Measurements from ENCODE around the gene PPP4R2.

Gene PPP4R2

GRCh38 chr3:72968266-72968664 is 28.3 kb upstream of the PPP4R2 start:
- H3K4me3 ChIP-seq (ENCODE audit: low read depth, low read length) = no peak overlapping the region
- TF ChIP-seq, protein P1, sequence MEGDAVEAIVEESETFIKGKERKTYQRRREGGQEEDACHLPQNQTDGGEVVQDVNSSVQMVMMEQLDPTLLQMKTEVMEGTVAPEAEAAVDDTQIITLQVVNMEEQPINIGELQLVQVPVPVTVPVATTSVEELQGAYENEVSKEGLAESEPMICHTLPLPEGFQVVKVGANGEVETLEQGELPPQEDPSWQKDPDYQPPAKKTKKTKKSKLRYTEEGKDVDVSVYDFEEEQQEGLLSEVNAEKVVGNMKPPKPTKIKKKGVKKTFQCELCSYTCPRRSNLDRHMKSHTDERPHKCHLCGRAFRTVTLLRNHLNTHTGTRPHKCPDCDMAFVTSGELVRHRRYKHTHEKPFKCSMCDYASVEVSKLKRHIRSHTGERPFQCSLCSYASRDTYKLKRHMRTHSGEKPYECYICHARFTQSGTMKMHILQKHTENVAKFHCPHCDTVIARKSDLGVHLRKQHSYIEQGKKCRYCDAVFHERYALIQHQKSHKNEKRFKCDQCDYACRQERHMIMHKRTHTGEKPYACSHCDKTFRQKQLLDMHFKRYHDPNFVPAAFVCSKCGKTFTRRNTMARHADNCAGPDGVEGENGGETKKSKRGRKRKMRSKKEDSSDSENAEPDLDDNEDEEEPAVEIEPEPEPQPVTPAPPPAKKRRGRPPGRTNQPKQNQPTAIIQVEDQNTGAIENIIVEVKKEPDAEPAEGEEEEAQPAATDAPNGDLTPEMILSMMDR (IDR thresholded peaks at IDR 0.05; ENCODE audit: low read depth, low read length) = no peak

DNA sequence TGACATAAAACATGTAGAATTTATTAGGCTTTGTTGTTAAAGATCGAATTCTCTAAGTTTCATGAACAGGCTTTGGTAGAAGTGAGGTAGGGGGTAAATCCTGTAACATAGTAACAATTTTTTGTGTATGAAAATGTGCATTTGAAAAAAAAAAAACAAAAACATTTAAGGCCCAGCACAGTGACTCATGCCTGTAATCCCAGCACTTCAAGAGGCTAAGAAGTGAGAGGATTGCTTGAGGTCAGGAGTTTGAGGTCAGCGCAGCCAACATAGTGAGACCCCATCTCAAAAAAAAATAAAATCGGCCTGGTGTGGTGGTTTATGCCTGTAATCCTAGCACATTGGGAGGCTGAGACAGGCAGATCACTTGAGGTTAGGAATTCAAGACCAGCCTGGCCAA is 26.8 kb upstream of the PPP4R2 start:
- H3K4me3 ChIP-seq (ENCODE audit: low read depth, low read length) = no peak overlapping the region
- TF ChIP-seq, protein P1 (IDR thresholded peaks at IDR 0.05; ENCODE audit: low read depth, low read length) = no peak

DNA sequence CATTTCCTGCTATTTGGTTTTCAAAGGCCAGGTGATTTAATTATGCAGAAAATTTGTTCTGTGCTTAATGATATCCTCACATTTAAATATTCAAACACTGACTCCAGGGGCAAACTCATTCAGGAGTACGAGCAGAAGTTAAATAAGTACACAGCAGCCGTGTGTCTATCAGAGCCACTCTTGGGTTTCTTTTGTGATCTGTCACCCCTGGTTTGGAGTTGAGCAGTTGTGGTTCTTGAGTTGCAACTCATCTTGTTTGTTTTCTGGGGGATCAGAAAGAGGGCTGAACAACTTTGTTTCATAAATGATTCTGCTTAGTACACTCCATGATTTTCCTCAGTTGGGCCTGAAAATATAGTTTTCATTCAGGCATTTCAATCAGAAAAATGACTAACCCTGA is 25.7 kb upstream of the PPP4R2 start:
- TF ChIP-seq, protein P1 (IDR thresholded peaks at IDR 0.05; ENCODE audit: low read depth, low read length) = no peak
- H3K4me3 ChIP-seq (ENCODE audit: low read depth, low read length) = no peak overlapping the region

DNA sequence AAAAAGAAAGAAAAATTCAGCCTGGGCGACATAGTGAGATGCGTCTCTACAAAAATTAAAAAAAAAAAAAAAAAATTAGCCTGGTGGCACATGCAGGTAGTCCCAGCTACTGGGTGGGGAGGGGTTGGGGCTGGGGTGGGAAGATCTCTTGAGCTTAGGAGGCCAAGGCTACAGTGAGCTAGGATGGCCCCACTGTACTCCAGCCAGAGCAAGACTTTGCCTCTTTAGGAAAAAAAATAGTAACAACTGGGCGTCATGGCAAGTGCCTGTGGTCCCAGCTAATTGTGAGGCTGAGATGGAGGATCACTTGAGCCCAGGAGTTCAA is 23.9 kb upstream of the PPP4R2 start:
- TF ChIP-seq, protein P1 (IDR thresholded peaks at IDR 0.05; ENCODE audit: low read depth, low read length) = no peak
- no peak overlapping the region for H3K4me3 ChIP-seq (ENCODE audit: low read depth, low read length)

- no peak overlapping the region for H3K4me3 ChIP-seq (ENCODE audit: low read depth, low read length)
- TF ChIP-seq, protein P1 (IDR thresholded peaks at IDR 0.05; ENCODE audit: low read depth, low read length) = no peak
Observed at GRCh38 chr3:72973031-72973723, 23.4 kb upstream of the PPP4R2 start.

DNA sequence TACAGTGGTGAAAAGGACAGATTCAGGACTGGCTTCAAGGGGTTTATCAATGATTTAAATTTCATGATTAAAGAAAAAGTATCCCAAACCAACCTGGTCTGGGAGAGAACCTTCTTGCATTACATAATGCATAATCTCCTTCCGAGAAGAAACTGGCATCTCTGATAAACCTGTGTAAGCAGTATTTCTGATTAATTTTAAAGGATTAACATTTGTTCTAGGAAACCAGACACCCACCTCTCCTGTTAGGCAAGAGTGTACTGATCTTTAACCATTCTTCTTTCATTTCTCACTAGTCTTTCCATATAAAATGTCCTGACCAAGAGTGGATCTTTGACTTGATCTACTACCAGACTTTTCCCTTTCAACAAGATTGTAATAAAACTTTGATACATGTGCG is 22.8 kb upstream of the PPP4R2 start:
- no peak overlapping the region for H3K4me3 ChIP-seq (ENCODE audit: low read depth, low read length)
- TF ChIP-seq, protein P1 (IDR thresholded peaks at IDR 0.05; ENCODE audit: low read depth, low read length) = no peak

- TF ChIP-seq, protein P1 (IDR thresholded peaks at IDR 0.05; ENCODE audit: low read depth, low read length) = no peak
- H3K4me3 ChIP-seq (ENCODE audit: low read depth, low read length) = no peak overlapping the region
Observed at GRCh38 chr3:72974956-72975355, 21.7 kb upstream of the PPP4R2 start.
